K562 (cell line): Measurements from ENCODE around the gene RDH16.
"Not testable (repeated sequence)": the region's sequence is repeated elsewhere in the genome, so short reads cannot be mapped to it uniquely, and the experiment has no call there.

Experiments
- CTCF ChIP-seq, 3 experiments: IDR thresholded peaks in 2 of 3; conservative IDR thresholded peaks in 1 of 3; 2 replicates each; pipeline ENCODE4 v1.5.1; 2011 to 2012; ENCODE audit warnings: low read length in 3 of 3, mild to moderate bottlenecking in 3 of 3, control low read depth in 2 of 3, improper control_type of control experiment in 1 of 3, inconsistent platforms in 1 of 3, low read depth in 1 of 3, mixed read lengths in 1 of 3, moderate library complexity in 1 of 3; ENCODE audit not compliant: insufficient read depth in 2 of 3
- ETS2 ChIP-seq: IDR thresholded peaks from 2 replicates; pipeline ENCODE4 v1.6.1; 2016; ENCODE audit warnings: borderline replicate concordance, missing genetic modification characterization, mild to moderate bottlenecking, moderate library complexity, missing compliant biosample characterization; ENCODE audit not compliant: poor library complexity, severe bottlenecking
- EWSR1 ChIP-seq: fragments of 450-650 bp; IDR thresholded peaks from 2 replicates; pipeline ENCODE4 v1.6.1; 2018; ENCODE audit warnings: borderline replicate concordance, mild to moderate bottlenecking, low read depth, moderate library complexity; ENCODE audit not compliant: partially characterized antibody
- GABPA ChIP-seq: fragments of 200-800 bp; sonication (Bioruptor generic); conservative IDR thresholded peaks from 2 replicates; pipeline ENCODE4 v1.6.1; 2016; ENCODE audit warnings: low read depth, missing genetic modification characterization, missing compliant biosample characterization
- MXI1 ChIP-seq: IDR thresholded peaks from 2 replicates; pipeline ENCODE4 v1.6.1; 2011; ENCODE audit warnings: low read depth, mild to moderate bottlenecking, improper control_type of control experiment, low read length
- NFIC ChIP-seq: fragments of 450-650 bp; IDR thresholded peaks from 2 replicates; pipeline ENCODE4 v1.6.1; 2017; ENCODE audit warnings: mild to moderate bottlenecking, inconsistent platforms
- PHF8 ChIP-seq: fragments of 200-600 bp; sonication (generic); IDR thresholded peaks from 2 replicates; pipeline ENCODE4 v1.6.1; 2012; ENCODE audit warnings: mixed run types, mild to moderate bottlenecking, inconsistent platforms, low read length, moderate library complexity, borderline replicate concordance
- RBM22 ChIP-seq: fragments of 200-400 bp; formaldehyde crosslinking; IDR thresholded peaks from 2 replicates; pipeline ENCODE4 v1.6.1; 2018; ENCODE audit warnings: low read length, low read depth; ENCODE audit not compliant: poor library complexity, severe bottlenecking
- SP2 ChIP-seq: IDR thresholded peaks from 2 replicates; pipeline ENCODE4 v1.6.1; 2011; ENCODE audit warnings: mild to moderate bottlenecking, low read depth, low read length, moderate library complexity; ENCODE audit not compliant: poor library complexity, severe bottlenecking; ENCODE audit errors: extremely low read depth
- ZBTB2 ChIP-seq: fragments of 450-650 bp; IDR thresholded peaks from 2 replicates; pipeline ENCODE4 v1.6.1; 2016; ENCODE audit warnings: antibody characterized with exemption

- not testable (repeated sequence) for TF ChIP-seq SP2; ZBTB2; NFIC; PHF8; GABPA (tag); MXI1; ETS2 (tag); RBM22; EWSR1; CTCF (IDR thresholded peaks at IDR 0.05 in 2 of 3, conservative IDR thresholded peaks at IDR 0.05 in 1 of 3; ENCODE audit: insufficient read depth in 2 of 3, low read depth in 1 of 3, low read length in 3 of 3)
These were observed 16.5 kb downstream of the RDH16 start for GRCh38 chr12:56940942-56941298.
